ENCODE results near the gene CALD1. TPM values are rescaled to one million over a fixed set of nuclear protein-coding genes. Genes with fewer than 3 reads are reported as not detected.
A peak's percentile ranks its signal among the peaks of the same experiment; 100 is the strongest.

Gene CALD1
- total RNA-seq, 1 donor from 2014 or later: 230 TPM

DNA sequence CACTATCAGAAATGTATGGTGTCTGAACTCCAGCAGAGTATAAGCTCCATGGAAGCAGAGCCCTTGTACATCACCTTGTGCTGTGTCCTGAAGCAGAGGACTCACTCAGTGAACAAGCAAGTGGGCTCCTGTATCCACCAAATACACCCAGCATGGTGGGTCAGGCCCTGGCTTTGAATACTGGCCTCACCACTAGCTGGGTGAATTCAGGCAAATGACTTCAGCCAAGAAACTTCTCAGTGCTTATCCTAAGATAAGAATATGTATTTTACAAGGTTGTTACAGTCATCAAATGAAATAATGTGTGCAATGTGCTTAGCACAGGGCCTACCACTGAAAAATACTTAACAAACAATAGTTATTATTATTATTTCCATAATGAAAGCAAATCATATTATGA is 62.6 kb downstream of the CALD1 start:
- Mint-ChIP-seq H3K27me3 (ENCODE audit: unreplicated experiment) (peaks cover 2% of the 10 kb centered on the region), H3K9me3 (ENCODE audit: unreplicated experiment) (no peaks in the 10 kb centered on the region), H3K36me3 (ENCODE audit: low read depth, unreplicated experiment) (peaks cover 28% of the 10 kb centered on the region), H3K4me1 (ENCODE audit: unreplicated experiment) (peaks cover 20% of the 10 kb centered on the region), H3K4me3 (ENCODE audit: unreplicated experiment) (no peak overlapping the region), H3K27ac (ENCODE audit: unreplicated experiment) (no peak overlapping the region)
- TF ChIP-seq, protein P1, sequence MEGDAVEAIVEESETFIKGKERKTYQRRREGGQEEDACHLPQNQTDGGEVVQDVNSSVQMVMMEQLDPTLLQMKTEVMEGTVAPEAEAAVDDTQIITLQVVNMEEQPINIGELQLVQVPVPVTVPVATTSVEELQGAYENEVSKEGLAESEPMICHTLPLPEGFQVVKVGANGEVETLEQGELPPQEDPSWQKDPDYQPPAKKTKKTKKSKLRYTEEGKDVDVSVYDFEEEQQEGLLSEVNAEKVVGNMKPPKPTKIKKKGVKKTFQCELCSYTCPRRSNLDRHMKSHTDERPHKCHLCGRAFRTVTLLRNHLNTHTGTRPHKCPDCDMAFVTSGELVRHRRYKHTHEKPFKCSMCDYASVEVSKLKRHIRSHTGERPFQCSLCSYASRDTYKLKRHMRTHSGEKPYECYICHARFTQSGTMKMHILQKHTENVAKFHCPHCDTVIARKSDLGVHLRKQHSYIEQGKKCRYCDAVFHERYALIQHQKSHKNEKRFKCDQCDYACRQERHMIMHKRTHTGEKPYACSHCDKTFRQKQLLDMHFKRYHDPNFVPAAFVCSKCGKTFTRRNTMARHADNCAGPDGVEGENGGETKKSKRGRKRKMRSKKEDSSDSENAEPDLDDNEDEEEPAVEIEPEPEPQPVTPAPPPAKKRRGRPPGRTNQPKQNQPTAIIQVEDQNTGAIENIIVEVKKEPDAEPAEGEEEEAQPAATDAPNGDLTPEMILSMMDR (IDR thresholded peaks at IDR 0.05; ENCODE audit: unreplicated experiment): no peak
- DNase-seq (ENCODE audit: low spot score): no peak

- peaks cover 20% of the 10 kb centered on the region for H3K4me1 Mint-ChIP-seq (ENCODE audit: unreplicated experiment)
- H3K27me3 Mint-ChIP-seq (ENCODE audit: unreplicated experiment): peaks cover 2% of the 10 kb centered on the region
- H3K36me3 Mint-ChIP-seq (ENCODE audit: low read depth, unreplicated experiment): peaks cover 28% of the 10 kb centered on the region
- H3K9me3 Mint-ChIP-seq (ENCODE audit: unreplicated experiment): no peaks in the 10 kb centered on the region
- H3K27ac Mint-ChIP-seq (ENCODE audit: unreplicated experiment): peak overlapping the region; percentile 54
- TF ChIP-seq, protein P1 (IDR thresholded peaks at IDR 0.05; ENCODE audit: unreplicated experiment): no peak
- H3K4me3 Mint-ChIP-seq (ENCODE audit: unreplicated experiment): no peak overlapping the region
- DNase-seq (ENCODE audit: low spot score): no peak
Measured at GRCh38 chr7:134842886-134843430, 63.5 kb downstream of the CALD1 start.

GRCh38 chr7:134844200-134844599 is 64.8 kb downstream of the CALD1 start:
- Mint-ChIP-seq H3K36me3 (ENCODE audit: low read depth, unreplicated experiment) (peaks cover 28% of the 10 kb centered on the region), H3K27ac (ENCODE audit: unreplicated experiment) (no peak overlapping the region), H3K4me1 (ENCODE audit: unreplicated experiment) (peaks cover 24% of the 10 kb centered on the region), H3K27me3 (ENCODE audit: unreplicated experiment) (peaks cover 2% of the 10 kb centered on the region), H3K9me3 (ENCODE audit: unreplicated experiment) (no peaks in the 10 kb centered on the region), H3K4me3 (ENCODE audit: unreplicated experiment) (no peak overlapping the region)
- no peak for DNase-seq (ENCODE audit: low spot score)
- TF ChIP-seq, protein P1 (IDR thresholded peaks at IDR 0.05; ENCODE audit: unreplicated experiment): no peak

DNA sequence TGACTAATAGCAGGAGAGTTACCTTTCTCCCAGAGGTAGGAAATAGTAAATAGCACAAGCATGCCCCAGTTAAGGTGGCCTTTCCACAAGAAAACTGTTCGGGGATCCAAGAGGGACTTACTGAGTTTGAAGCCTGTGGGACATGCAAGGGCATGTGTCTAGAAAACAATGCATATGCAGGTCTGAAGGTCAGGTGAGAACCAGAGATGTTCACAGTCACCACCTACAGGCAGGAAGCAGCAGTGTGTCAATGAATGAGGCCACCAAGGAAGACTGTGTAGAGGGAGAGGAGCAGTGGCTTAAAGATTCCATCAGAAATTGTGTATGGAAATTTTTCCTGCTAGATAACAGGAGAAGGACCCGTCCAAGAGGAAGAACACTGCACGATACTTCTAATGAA is 66.0 kb downstream of the CALD1 start:
- Mint-ChIP-seq H3K4me1 (ENCODE audit: unreplicated experiment) (peaks cover 24% of the 10 kb centered on the region), H3K9me3 (ENCODE audit: unreplicated experiment) (no peaks in the 10 kb centered on the region), H3K36me3 (ENCODE audit: low read depth, unreplicated experiment) (peaks cover 28% of the 10 kb centered on the region), H3K4me3 (ENCODE audit: unreplicated experiment) (no peak overlapping the region), H3K27ac (ENCODE audit: unreplicated experiment) (no peak overlapping the region), H3K27me3 (ENCODE audit: unreplicated experiment) (peaks cover 4% of the 10 kb centered on the region)
- TF ChIP-seq, protein P1 (IDR thresholded peaks at IDR 0.05; ENCODE audit: unreplicated experiment): no peak
- DNase-seq (ENCODE audit: low spot score): no peak

GRCh38 chr7:134847851-134848588 is 68.6 kb downstream of the CALD1 start:
- TF ChIP-seq, protein P1 (IDR thresholded peaks at IDR 0.05; ENCODE audit: unreplicated experiment): no peak
- H3K27ac Mint-ChIP-seq (ENCODE audit: unreplicated experiment): peak overlapping the region; percentile 11
- no peak for DNase-seq (ENCODE audit: low spot score)
- H3K4me3 Mint-ChIP-seq (ENCODE audit: unreplicated experiment): no peak overlapping the region
- H3K4me1 Mint-ChIP-seq (ENCODE audit: unreplicated experiment): peaks cover 33% of the 10 kb centered on the region
- H3K36me3 Mint-ChIP-seq (ENCODE audit: low read depth, unreplicated experiment): peaks cover 38% of the 10 kb centered on the region
- H3K9me3 Mint-ChIP-seq (ENCODE audit: unreplicated experiment): no peaks in the 10 kb centered on the region
- H3K27me3 Mint-ChIP-seq (ENCODE audit: unreplicated experiment): peaks cover 4% of the 10 kb centered on the region

Measured in endothelial cell (in vitro differentiated cells).